K562 (cell line): ENCODE data around the gene SLC39A9. TPM values are rescaled to one million over a fixed set of nuclear protein-coding genes. Genes with fewer than 3 reads are reported as not detected.

ENCODE experiments used
- ATAC-seq: fragments of 200-7000 bp; cut with Tn5 transposase; 3 replicates; pipeline ENCODE4 v1.9.1; 2020; ENCODE audit warnings: moderate library complexity
- BruUV-seq: library from RNA; stranded (reverse); fragments of 400-500 nt; replicated peaks from 2 replicates; lab custom pipeline; 2021; lab: Mats Ljungman, UMichigan
- CTCF ChIA-PET: fragments of 300-600 bp; formaldehyde crosslinking; extraction: SDS; loops from one replicate; lab custom pipeline; 2021; ENCODE audit warnings: low intra/inter-chr PET ratio; lab: Yijun Ruan, JAX
- POLR2A ChIA-PET: fragments of 300-600, 350-650 bp; sonication (Branson Sonifier 250); formaldehyde crosslinking; extraction: SDS; loops from one replicate; lab custom pipeline; 2021; ENCODE audit warnings: antibody characterized with exemption, inconsistent platforms; lab: Yijun Ruan, JAX
- DNase-seq, 4 experiments: peaks; one replicate each; pipeline versions ENCODE4 v3.0.0 to v3.0.0-alpha.2; 2011 to 2018; ENCODE audit warnings: low spot score in 3 of 4, mixed read lengths in 3 of 4; ENCODE audit errors: extremely low read depth in 1 of 4
- FAIRE-seq: peaks from 2 replicates; lab custom pipeline; 2011; peaks lifted over from hg19 to GRCh38; lab: Jason Lieb, UNC
- H2AFZ ChIP-seq: 2 replicates; pipeline ENCODE4 v1.6.0; 2011; ENCODE audit warnings: low read depth, low read length, control low read depth, inconsistent platforms
- H3K27ac ChIP-seq: fragments of 200-600 bp; 3 replicates; pipeline ENCODE4 v1.8.0; 2011; ENCODE audit warnings: low read depth, mild to moderate bottlenecking, control low read depth, inconsistent platforms, low read length, moderate library complexity, mixed read lengths; ENCODE audit errors: extremely low read depth
- H3K27me3 ChIP-seq, 2 experiments: fragments of 300-600 bp in 1 of 2; 2 replicates in 1 of 2; 3 replicates in 1 of 2; pipeline versions ENCODE4 v1.6.0 to v1.8.0; 2011; ENCODE audit warnings: inconsistent platforms in 2 of 2, low read length in 2 of 2, mild to moderate bottlenecking in 1 of 2, mixed read lengths in 1 of 2, moderate library complexity in 1 of 2; ENCODE audit not compliant: control insufficient read depth in 2 of 2, insufficient read depth in 2 of 2
- H3K36me3 ChIP-seq: fragments of 300-600 bp; 3 replicates; pipeline ENCODE4 v1.8.0; 2011; ENCODE audit warnings: mild to moderate bottlenecking, low read length, inconsistent platforms; ENCODE audit not compliant: control insufficient read depth, insufficient read depth
- H3K4me1 ChIP-seq, 2 experiments: fragments of 200-600 bp in 1 of 2; replicated peaks in 1 of 2; 2 replicates in 1 of 2; 3 replicates in 1 of 2; pipeline versions ENCODE4 v1.5.1 to v1.8.0; 2011; ENCODE audit warnings: inconsistent platforms in 2 of 2, low read length in 2 of 2, mild to moderate bottlenecking in 1 of 2, mixed read lengths in 1 of 2, moderate library complexity in 1 of 2; ENCODE audit not compliant: control insufficient read depth in 2 of 2, insufficient read depth in 2 of 2
- H3K4me2 ChIP-seq: 2 replicates; pipeline ENCODE4 v1.6.1; 2011; ENCODE audit warnings: low read length, control low read depth, inconsistent platforms, mixed read lengths; ENCODE audit not compliant: insufficient read depth
- H3K4me3 ChIP-seq: fragments of 200-600 bp; sonication (generic), shearing (Covaris generic); 2 replicates; pipeline ENCODE4 v1.5.1; 2016; ENCODE audit warnings: control low read depth, inconsistent platforms
- H3K79me2 ChIP-seq: fragments of 200-600 bp; 3 replicates; pipeline ENCODE4 v1.8.0; 2011; ENCODE audit warnings: low read length, inconsistent platforms; ENCODE audit not compliant: control insufficient read depth, insufficient read depth
- H3K9ac ChIP-seq, 2 experiments: 2 replicates each; pipeline versions ENCODE4 v1.6.0 to v1.6.1; 2011; ENCODE audit warnings: low read depth in 2 of 2, low read length in 2 of 2, control low read depth in 1 of 2, inconsistent platforms in 1 of 2, mild to moderate bottlenecking in 1 of 2, mixed read lengths in 1 of 2; ENCODE audit not compliant: insufficient read depth in 1 of 2
- H3K9me1 ChIP-seq: one replicate; pipeline ENCODE4 v1.6.0; 2011; ENCODE audit warnings: inconsistent platforms, mild to moderate bottlenecking, low read length, moderate library complexity; ENCODE audit not compliant: control insufficient read depth, insufficient read depth
- H3K9me3 ChIP-seq: replicated peaks from 2 replicates; pipeline ENCODE4 v1.5.1; 2011; ENCODE audit warnings: low read depth, low read length, inconsistent platforms; ENCODE audit not compliant: control insufficient read depth, insufficient read depth
- H4K20me1 ChIP-seq: replicated peaks from 2 replicates; pipeline ENCODE4 v1.6.1; 2011; ENCODE audit warnings: low read length, inconsistent platforms, mixed read lengths; ENCODE audit not compliant: control insufficient read depth, insufficient read depth
- DIDO1 ChIP-seq: fragments of 450-650 bp; IDR thresholded peaks from 2 replicates; pipeline ENCODE4 v1.6.1; 2016; ENCODE audit warnings: low read depth, missing biosample characterization, missing genetic modification characterization
- E2F3 ChIP-seq: fragments of 250-450 bp; sonication (Bioruptor Pico); IDR thresholded peaks from 2 replicates; pipeline ENCODE4 v1.4.0; 2020; ENCODE audit warnings: mild to moderate bottlenecking
- EP400 ChIP-seq: fragments of 450-650 bp; IDR thresholded peaks from 2 replicates; pipeline ENCODE4 v1.6.1; 2017; ENCODE audit warnings: antibody characterized with exemption, mild to moderate bottlenecking, moderate library complexity
- FOXA1 ChIP-seq: fragments of 450-650 bp; IDR thresholded peaks from 2 replicates; pipeline ENCODE4 v1.6.1; 2016; ENCODE audit warnings: mild to moderate bottlenecking, borderline replicate concordance
- HCFC1 ChIP-seq: IDR thresholded peaks from 2 replicates; pipeline ENCODE4 v1.6.1; 2012; ENCODE audit warnings: low read depth, low read length, improper control_type of control experiment
- HDAC2 ChIP-seq: fragments of 450-650 bp; IDR thresholded peaks from 2 replicates; pipeline ENCODE4 v1.6.1; 2016; ENCODE audit warnings: mild to moderate bottlenecking
- HMGXB4 ChIP-seq: sonication (generic); formaldehyde crosslinking; IDR thresholded peaks from 2 replicates; pipeline ENCODE4 v1.8.1; 2023; ENCODE audit warnings: mild to moderate bottlenecking, missing genetic modification reagents
- KLF1 ChIP-seq: fragments of 450-650 bp; IDR thresholded peaks from 2 replicates; pipeline ENCODE4 v1.6.1; 2016; ENCODE audit warnings: missing genetic modification characterization, missing compliant biosample characterization
- MYC ChIP-seq, 2 experiments: fragments of 250-450 bp in 1 of 2; sonication (Bioruptor Pico) in 1 of 2; IDR thresholded peaks; 2 replicates each; pipeline versions ENCODE4 v1.5.1 to v1.6.1; 2012 to 2021; ENCODE audit warnings: low read depth in 2 of 2, borderline replicate concordance in 1 of 2, improper control_type of control experiment in 1 of 2, low read length in 1 of 2, mild to moderate bottlenecking in 1 of 2, moderate library complexity in 1 of 2
- TFE3 ChIP-seq: fragments of 450-650 bp; formaldehyde crosslinking; IDR thresholded peaks from 2 replicates; pipeline ENCODE4 v1.4.0; 2020; ENCODE audit warnings: mild to moderate bottlenecking, mixed read lengths
- XRCC4 ChIP-seq: IDR thresholded peaks from one replicate; pipeline ENCODE4 v1.6.1; 2011; ENCODE audit not compliant: insufficient read depth, insufficient read length; ENCODE audit errors: extremely low read depth
- ZFP36 ChIP-seq: fragments of 150-350 bp; IDR thresholded peaks from 2 replicates; pipeline ENCODE4 v1.6.1; 2018; ENCODE audit warnings: low read length, low read depth; ENCODE audit not compliant: partially characterized antibody
- ZFP91 ChIP-seq: sonication (generic); formaldehyde crosslinking; IDR thresholded peaks from 2 replicates; pipeline ENCODE4 v1.8.0; 2022; ENCODE audit warnings: mild to moderate bottlenecking, missing genetic modification reagents
- ZFX ChIP-seq: sonication (generic); formaldehyde crosslinking; IDR thresholded peaks from 2 replicates; pipeline ENCODE4 v1.8.0; 2022; ENCODE audit warnings: mild to moderate bottlenecking, missing genetic modification reagents, moderate library complexity
- ZNF277 ChIP-seq: fragments of 250-450 bp; sonication (Bioruptor Pico); IDR thresholded peaks from 2 replicates; pipeline ENCODE4 v1.8.0; 2022; ENCODE audit warnings: inconsistent platforms, mild to moderate bottlenecking, moderate library complexity, borderline replicate concordance
- ZNF408 ChIP-seq: fragments of 250-450 bp; sonication (Bioruptor Pico); IDR thresholded peaks from 2 replicates; pipeline ENCODE4 v1.4.0; 2020; ENCODE audit warnings: low read depth, mild to moderate bottlenecking, moderate library complexity
- WGBS: fragments of 100-300 bp; shearing (Covaris generic); methylation state at CpG from one replicate; pipeline ENCODE4 v1.1.6; 2016; ENCODE audit warnings: low coverage, mixed read lengths; ENCODE audit not compliant: insufficient coverage; ENCODE audit errors: missing lambda C conversion rate; 5-methylcytosine and 5-hydroxymethylcytosine counted together
- in situ Hi-C: fragments of 300-500 bp; cut with MboI; formaldehyde crosslinking; loops from 4 replicates; pipeline ENCODE4 v1.15.0; 2018; ENCODE audit warnings: inconsistent platforms, mixed read lengths
- intact Hi-C: fragments of 100-400 bp; cut with micrococcal nuclease; formaldehyde crosslinking; loops from 2 replicates; pipeline ENCODE4 v1.14.2; 2022
- polyA plus RNA-seq, 8 experiments: library from polyadenylated mRNA; depleted of rRNA in 4 of 8; stranded (reverse) in 5 of 8; unstranded in 3 of 8; fragments of >200 nt; fragmentation: Nextera tagmentation in 2 of 8; fragmentation: Illumina TruSeq in 1 of 8; extraction: Ambion mirVana in 2 of 8; extraction: Trizol in 1 of 8; gene quantifications; 2 replicates each; pipeline versions ENCODE4 v1.2.1 to v1.2.3, GENCODE V29; 2011 to 2014; ENCODE audit warnings: inconsistent platforms in 1 of 8, missing spikeins in 1 of 8
- total RNA-seq, 7 experiments: library from RNA; depleted of rRNA in 6 of 7; stranded (reverse); fragments of >200 nt in 6 of 7; fragmentation: Illumina TruSeq in 2 of 7; extraction: Trizol in 2 of 7; gene quantifications; 2 replicates each; pipeline versions ENCODE4 v1.2.1 to v1.2.3, GENCODE V29; 2011 to 2021; ENCODE audit warnings: low replicate concordance in 1 of 7

Gene SLC39A9
- total and polyA plus RNA-seq, 9 of the 15 experiments (the other 6 are each of a cell fraction or from before 2014, with no cell fraction given): 18.4 to 66.0 (median 32.5) TPM

- no peak overlapping the region for H2AFZ ChIP-seq
- in situ Hi-C loops: loop anchor here (25.0 kb wide), 2 partner anchors 190 to 590 kb away; partner anchors contain the start of gene GALNT16
- ChIA-PET POLR2A (no interaction called here), CTCF (no interaction called here)
- TF ChIP-seq ZNF277 (CRISPR knock-in tag): no peak
- TF ChIP-seq FOXA1: no peak
- no peak for TF ChIP-seq HMGXB4 (CRISPR knock-in tag)
- TF ChIP-seq XRCC4: no peak
- TF ChIP-seq ZFP36: no peak
- no peak for TF ChIP-seq ZFP91 (CRISPR knock-in tag)
- TF ChIP-seq HDAC2: no peak
- TF ChIP-seq KLF1 (tag): no peak
- TF ChIP-seq EP400: no peak
- no peak for TF ChIP-seq MYC (IDR thresholded peaks at IDR 0.05; ENCODE audit: low read depth, low read length)
- TF ChIP-seq MYC (CRISPR knock-in tag; IDR thresholded peaks at IDR 0.05; ENCODE audit: borderline replicate concordance, low read depth): no peak
- no peak for TF ChIP-seq TFE3 (CRISPR knock-in tag)
- TF ChIP-seq ZFX (CRISPR knock-in tag): no peak
- no peak for TF ChIP-seq ZNF408 (CRISPR knock-in tag)
- no peak for TF ChIP-seq DIDO1 (tag)
- TF ChIP-seq E2F3 (CRISPR knock-in tag): no peak
- no peak for TF ChIP-seq HCFC1
- H3K4me1 ChIP-seq: no peaks in the 10 kb centered on the region
- no peaks in the 10 kb centered on the region for H3K27me3 ChIP-seq
- H3K9me1 ChIP-seq: no peaks in the 10 kb centered on the region
- H3K36me3 ChIP-seq: peaks cover 16% of the 10 kb centered on the region
- WGBS: 63% methylated on average over 2 of the region's 2 CpGs
- no peaks in the 10 kb centered on the region for H3K9me3 ChIP-seq
- ATAC-seq (no peak), FAIRE-seq (no peak), DNase-seq (no peak)
- intact Hi-C loops: no loop called here
- no peaks in the 10 kb centered on the region for H4K20me1 ChIP-seq
- H3K79me2 ChIP-seq: no peaks in the 10 kb centered on the region
- H3K27ac ChIP-seq: no peak overlapping the region
- no peak overlapping the region for H3K4me3 ChIP-seq
- no peak overlapping the region for H3K9ac ChIP-seq
- no TSS peak for BruUV-seq
- no peak overlapping the region for H3K4me2 ChIP-seq
These were observed 53.4 kb downstream of the SLC39A9 start for GRCh38 chr14:69451941-69452340.
